Activated CD8-positive, alpha-beta memory T cell treated with anti-CD3 and anti-CD28 coated beads, Interleukin-2, amount 50 U/mL, for 48 hours (primary cell): ENCODE measurements around the gene KIF19.
"Not testable (repeated sequence)": the region's sequence is repeated elsewhere in the genome, so short reads cannot be mapped to it uniquely, and the experiment has no call there.

Experiments
- DNase-seq: peaks from one replicate; pipeline ENCODE4 v3.0.0-alpha.2; 2020

KIF19 gene

DNA sequence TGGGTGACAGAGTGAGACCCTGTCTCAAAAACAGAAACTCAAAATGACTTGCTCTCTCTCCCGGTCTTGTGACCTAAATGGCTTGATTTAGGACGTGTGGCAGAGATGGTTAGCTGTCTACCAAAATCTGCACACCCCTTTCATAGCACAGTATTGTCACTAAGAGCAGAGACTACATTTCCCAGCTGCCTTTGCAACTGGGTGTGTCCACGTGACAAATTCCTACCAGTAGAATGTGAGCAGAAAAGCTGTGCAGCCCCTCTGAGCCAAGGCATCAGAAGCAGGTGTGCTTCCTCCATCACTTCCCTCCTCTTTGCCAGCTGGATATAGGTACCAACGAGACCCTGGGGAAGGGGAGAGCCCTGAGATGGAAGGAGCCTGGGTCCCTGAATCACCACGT lies 66.8 kb downstream of the KIF19 start:
- no peak for DNase-seq

- no peak for DNase-seq
Observed at GRCh38 chr17:74393346-74393942, 67.4 kb downstream of the KIF19 start.

- DNase-seq, result no peak
Observed at GRCh38 chr17:74394275-74394950, 68.4 kb downstream of the KIF19 start.

DNA sequence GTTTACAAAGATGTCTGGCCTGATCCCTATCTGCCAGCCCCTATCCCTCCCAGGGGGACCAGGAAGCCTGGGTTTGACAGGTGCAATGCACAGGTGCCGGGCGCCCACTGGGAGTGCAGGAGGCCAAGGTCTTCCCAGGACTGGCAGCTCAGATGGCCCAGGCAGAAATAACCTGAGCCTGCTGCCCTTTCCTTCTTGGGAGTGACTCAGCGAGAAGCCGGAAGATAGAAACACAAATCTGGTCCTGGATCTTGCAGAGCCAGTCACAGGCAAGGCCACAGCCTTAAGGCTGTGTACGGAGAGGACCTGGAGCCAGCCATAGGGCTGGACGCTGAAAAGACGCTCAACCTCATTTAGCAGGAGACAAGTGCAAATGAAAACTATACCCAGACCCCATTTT lies 69.0 kb downstream of the KIF19 start:
- no peak for DNase-seq

- DNase-seq, result no peak
Observed at GRCh38 chr17:74396567-74396966, 70.5 kb downstream of the KIF19 start.

DNA sequence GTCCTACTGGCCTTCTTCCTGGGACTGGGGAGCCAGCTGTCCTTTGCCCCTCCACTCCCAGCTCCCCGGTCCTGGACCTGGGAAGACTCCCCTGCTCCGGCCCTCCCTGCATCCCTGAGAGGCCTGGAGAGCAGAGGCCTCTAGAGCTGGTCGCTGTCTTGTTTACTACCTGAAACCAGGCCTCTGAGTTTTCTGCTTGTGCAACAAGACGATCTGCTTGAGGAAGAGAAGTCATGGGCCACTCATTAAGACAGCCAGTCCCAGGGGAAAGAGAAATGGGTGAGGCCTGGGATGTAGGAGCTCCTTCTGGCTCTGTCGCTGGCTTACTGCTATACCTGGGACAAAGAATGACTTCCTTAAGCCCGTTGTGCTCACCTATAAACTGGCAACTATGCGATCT lies 76.0 kb downstream of the KIF19 start:
- DNase-seq, result no peak

- no peak for DNase-seq
Observed at GRCh38 chr17:74403512-74404137, 77.6 kb downstream of the KIF19 start.

GRCh38 chr17:74404218-74404617 lies 78.2 kb downstream of the KIF19 start:
- DNase-seq, result no peak

DNA sequence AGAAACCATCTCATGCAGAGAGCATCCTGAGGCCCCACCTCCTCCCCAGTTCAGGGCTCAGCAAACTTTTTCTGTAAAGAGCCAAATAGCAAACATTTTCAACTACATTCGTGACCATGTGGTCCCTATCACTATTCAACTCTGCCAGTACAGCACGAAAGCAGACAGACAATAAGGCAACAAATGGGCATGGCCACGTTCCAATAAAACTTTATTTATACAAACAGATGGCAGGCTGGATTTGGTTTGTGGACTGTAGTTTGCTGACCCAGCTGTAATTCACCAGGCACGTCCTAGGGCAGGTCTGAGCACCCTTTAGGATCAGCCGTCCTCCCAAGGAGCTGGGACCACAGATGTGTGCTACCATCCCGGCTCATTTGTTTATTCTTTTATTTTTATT lies 78.8 kb downstream of the KIF19 start:
- DNase-seq, result no peak

DNA sequence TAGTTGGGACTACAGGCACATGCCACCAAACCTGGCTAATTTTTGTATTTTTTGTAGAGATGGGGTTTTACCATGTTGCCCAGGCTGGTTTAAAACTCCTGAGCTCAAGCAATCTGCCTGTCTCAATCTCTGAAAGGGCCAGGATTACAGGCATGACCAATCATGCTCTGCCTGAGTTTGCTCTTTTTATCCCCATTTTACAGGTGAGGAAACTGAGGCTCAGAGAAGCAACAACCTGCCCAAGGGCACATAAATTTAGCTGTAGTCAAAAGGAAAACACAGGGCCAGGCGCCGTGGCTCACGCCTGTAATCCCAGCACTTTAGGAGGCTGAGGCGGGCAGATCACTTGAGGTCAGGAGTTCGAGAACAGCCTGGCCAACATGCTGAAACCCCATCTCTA lies 79.3 kb downstream of the KIF19 start:
- DNase-seq, result not testable (repeated sequence)
